HepG2 (cell line): ENCODE results near the gene HSPA14. TPM values are rescaled to one million over a fixed set of nuclear protein-coding genes. Genes with fewer than 3 reads are reported as not detected.

Experiments used
- polyA plus RNA-seq, 8 experiments: library from polyadenylated mRNA; depleted of rRNA in 3 of 8; stranded (reverse) in 7 of 8; unstranded in 1 of 8; fragments of >200 nt; fragmentation: Illumina TruSeq in 4 of 8; extraction: Trizol in 4 of 8; gene quantifications; 2 replicates each; pipeline versions ENCODE4 v1.2.1 to v1.2.3, GENCODE V29; 2011 to 2016; ENCODE audit warnings: low read depth in 4 of 8, missing spikeins in 1 of 8, mixed read lengths in 1 of 8; ENCODE audit not compliant: insufficient read depth in 1 of 8
- total RNA-seq, 5 experiments: library from RNA; depleted of rRNA; stranded (reverse); fragments of >200 nt; fragmentation: Illumina TruSeq; extraction: Trizol; gene quantifications; 2 replicates each; pipeline ENCODE4 v1.2.3, GENCODE V29; 2016; ENCODE audit warnings: low read depth in 1 of 5

Gene HSPA14
- total and polyA plus RNA-seq, 2 of the 13 experiments (the other 11 are each of a cell fraction or from before 2014, with no cell fraction given), result 10.7 to 29.8 TPM

Other genes starting within 250 kb of the HSPA14 start
- gene FAM107B, start 63.4 kb upstream of the HSPA14 start, total RNA-seq (2016; rRNA removed; fragmentation: Illumina TruSeq; extraction: Trizol), result 24.8 and 38.5 TPM in 2 replicates
- 10.8 and 15.7 TPM in 2 replicates for gene FAM107B, start 63.4 kb upstream of the HSPA14 start, polyA plus RNA-seq (2011; rRNA removed)
- gene CDNF, start 269 bp upstream of the HSPA14 start, total RNA-seq (2016; rRNA removed; fragmentation: Illumina TruSeq; extraction: Trizol), result 0.33 and 0.38 TPM in 2 replicates
- 0.29 and 0.40 TPM in 2 replicates for gene CDNF, start 269 bp upstream of the HSPA14 start, polyA plus RNA-seq (2011; rRNA removed)
- 16.7 and 22.8 TPM in 2 replicates for gene MSANTD7, start within 50 bp of the HSPA14 start, total RNA-seq (2016; rRNA removed; fragmentation: Illumina TruSeq; extraction: Trizol)
- gene MSANTD7, start within 50 bp of the HSPA14 start, polyA plus RNA-seq (2011; rRNA removed), result 3.3 and 3.7 TPM in 2 replicates
- 44.3 and 68.8 TPM in 2 replicates for gene SUV39H2, start 40.6 kb downstream of the HSPA14 start, total RNA-seq (2016; rRNA removed; fragmentation: Illumina TruSeq; extraction: Trizol)
- gene SUV39H2, start 40.6 kb downstream of the HSPA14 start, polyA plus RNA-seq (2011; rRNA removed), result 5.9 and 9.0 TPM in 2 replicates
- 10.3 and 11.5 TPM in 2 replicates for gene DCLRE1C, start 115.8 kb downstream of the HSPA14 start, total RNA-seq (2016; rRNA removed; fragmentation: Illumina TruSeq; extraction: Trizol)
- 2.3 and 3.0 TPM in 2 replicates for gene DCLRE1C, start 115.8 kb downstream of the HSPA14 start, polyA plus RNA-seq (2011; rRNA removed)
- not detected in 2 replicates for gene MEIG1, start 121.1 kb downstream of the HSPA14 start, total RNA-seq (2016; rRNA removed; fragmentation: Illumina TruSeq; extraction: Trizol)
- not detected in 2 replicates for gene MEIG1, start 121.1 kb downstream of the HSPA14 start, polyA plus RNA-seq (2011; rRNA removed)
- gene OLAH, start 205.6 kb downstream of the HSPA14 start, total RNA-seq (2016; rRNA removed; fragmentation: Illumina TruSeq; extraction: Trizol), result not detected in 2 replicates
- 0.13 and 0.51 TPM in 2 replicates for gene OLAH, start 205.6 kb downstream of the HSPA14 start, polyA plus RNA-seq (2011; rRNA removed)